Smooth muscle cell (in vitro differentiated cells): ENCODE data around the gene ORMDL3. TPM values are rescaled to one million over a fixed set of nuclear protein-coding genes. Genes with fewer than 3 reads are reported as not detected.
"Not testable (repeated sequence)": the region's sequence is repeated elsewhere in the genome, so short reads cannot be mapped to it uniquely, and the experiment has no call there.

Experiments used
- DNase-seq: peaks from one replicate; lab custom pipeline; 2025; ENCODE audit not compliant: unreplicated experiment; lab: John Stamatoyannopoulos, UW
- H2AFZ ChIP-seq: fragments of 200-600 bp; sonication (generic); 2 replicates; pipeline ENCODE4 v1.6.0; 2016; ENCODE audit warnings: antibody characterized with exemption, low read depth, mild to moderate bottlenecking
- H3F3A ChIP-seq: fragments of 200-600 bp; sonication (generic); 2 replicates; pipeline ENCODE4 v1.6.0; 2017; ENCODE audit warnings: antibody characterized with exemption, low read depth
- H3K27ac ChIP-seq: fragments of 200-600 bp; sonication (generic); 2 replicates; pipeline ENCODE4 v1.5.1; 2016; ENCODE audit warnings: low read depth, mild to moderate bottlenecking
- H3K27me3 ChIP-seq: fragments of 200-600 bp; sonication (generic); 2 replicates; pipeline ENCODE4 v1.6.1; 2016; ENCODE audit warnings: low read depth, mild to moderate bottlenecking
- H3K36me3 ChIP-seq: fragments of 200-600 bp; sonication (generic); 2 replicates; pipeline ENCODE4 v1.5.1; 2016; ENCODE audit warnings: low read depth
- H3K4me1 ChIP-seq: fragments of 200-600 bp; sonication (generic); 2 replicates; pipeline ENCODE4 v1.5.1; 2016; ENCODE audit warnings: low read depth
- H3K4me2 ChIP-seq: fragments of 200-600 bp; sonication (generic); 2 replicates; pipeline ENCODE4 v1.6.0; 2016; ENCODE audit warnings: mild to moderate bottlenecking
- H3K4me3 ChIP-seq: fragments of 200-600 bp; sonication (generic); 2 replicates; pipeline ENCODE4 v1.5.1; 2016; ENCODE audit warnings: mild to moderate bottlenecking
- H3K79me2 ChIP-seq: fragments of 200-600 bp; sonication (generic); 2 replicates; pipeline ENCODE4 v1.6.0; 2016; ENCODE audit warnings: low read depth, mild to moderate bottlenecking
- H3K9ac ChIP-seq: fragments of 200-600 bp; sonication (generic); 2 replicates; pipeline ENCODE4 v1.6.0; 2016; ENCODE audit warnings: low read depth
- H3K9me3 ChIP-seq: fragments of 200-600 bp; sonication (generic); replicated peaks from 2 replicates; pipeline ENCODE4 v1.5.1; 2016; ENCODE audit warnings: low read depth
- H4K20me1 ChIP-seq: fragments of 200-600 bp; sonication (generic); 2 replicates; pipeline ENCODE4 v1.6.0; 2016; ENCODE audit warnings: low read depth
- WGBS: methylation state at CpG from one replicate; pipeline ENCODE4 v1.1.7; 2016; ENCODE audit warnings: low lambda C conversion rate; 5-methylcytosine and 5-hydroxymethylcytosine counted together
- polyA plus RNA-seq: library from polyadenylated mRNA; unstranded; fragments of >200 nt; fragmentation: Nextera tagmentation; extraction: Ambion mirVana; gene quantifications from 2 replicates; pipeline ENCODE4 v1.2.1, GENCODE V29; 2016
- total RNA-seq: library from RNA; depleted of rRNA; stranded (reverse); fragments of >200 nt; gene quantifications from 2 replicates; pipeline ENCODE4 v1.2.3, GENCODE V29; 2014
- TF ChIP-seq, protein P1 (sequence below): fragments of 200-600 bp; sonication (generic); IDR thresholded peaks from 2 replicates; pipeline ENCODE4 v1.5.1; 2017; ENCODE audit warnings: borderline replicate concordance, mild to moderate bottlenecking, antibody characterized with exemption; ENCODE audit not compliant: insufficient read depth, poor library complexity, severe bottlenecking

ORMDL3 gene
- total and polyA plus RNA-seq, 2 experiments from 2014 or later, result 24.7 to 29.8 TPM

DNA sequence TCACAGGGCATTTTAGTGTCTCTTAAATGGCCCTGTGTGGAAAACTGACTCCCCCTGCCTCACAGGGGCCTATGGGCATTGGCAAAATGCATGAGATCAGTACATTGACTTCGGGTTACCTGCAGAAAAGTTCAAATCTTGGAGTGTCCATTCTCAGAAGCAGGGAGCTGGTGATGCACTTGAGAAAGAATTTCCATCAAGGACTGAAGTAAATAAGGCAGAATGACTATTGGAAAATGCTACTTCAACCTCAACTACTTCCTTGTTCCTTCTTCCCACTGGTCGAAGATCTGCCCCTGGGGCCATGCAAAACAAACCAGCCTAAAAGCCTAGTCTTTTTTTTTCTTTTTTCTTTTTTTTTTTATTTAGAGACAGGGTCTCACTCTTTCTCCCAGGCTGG lies 21.6 kb upstream of the ORMDL3 start:
- Histone ChIP-seq H3K9ac (no peak overlapping the region), H3K4me3 (no peak overlapping the region), H2AFZ (no peak overlapping the region), H3K27me3 (no peaks in the 10 kb centered on the region), H3F3A (no peaks in the 10 kb centered on the region), H3K4me1 (no peaks in the 10 kb centered on the region), H4K20me1 (no peaks in the 10 kb centered on the region), H3K4me2 (no peak overlapping the region), H3K27ac (no peak overlapping the region), H3K36me3 (no peaks in the 10 kb centered on the region), H3K79me2 (no peaks in the 10 kb centered on the region), H3K9me3 (no peaks in the 10 kb centered on the region)
- WGBS, result 88% methylated on average over 2 of the region's 2 CpGs
- no peak for DNase-seq
- TF ChIP-seq, protein P1, sequence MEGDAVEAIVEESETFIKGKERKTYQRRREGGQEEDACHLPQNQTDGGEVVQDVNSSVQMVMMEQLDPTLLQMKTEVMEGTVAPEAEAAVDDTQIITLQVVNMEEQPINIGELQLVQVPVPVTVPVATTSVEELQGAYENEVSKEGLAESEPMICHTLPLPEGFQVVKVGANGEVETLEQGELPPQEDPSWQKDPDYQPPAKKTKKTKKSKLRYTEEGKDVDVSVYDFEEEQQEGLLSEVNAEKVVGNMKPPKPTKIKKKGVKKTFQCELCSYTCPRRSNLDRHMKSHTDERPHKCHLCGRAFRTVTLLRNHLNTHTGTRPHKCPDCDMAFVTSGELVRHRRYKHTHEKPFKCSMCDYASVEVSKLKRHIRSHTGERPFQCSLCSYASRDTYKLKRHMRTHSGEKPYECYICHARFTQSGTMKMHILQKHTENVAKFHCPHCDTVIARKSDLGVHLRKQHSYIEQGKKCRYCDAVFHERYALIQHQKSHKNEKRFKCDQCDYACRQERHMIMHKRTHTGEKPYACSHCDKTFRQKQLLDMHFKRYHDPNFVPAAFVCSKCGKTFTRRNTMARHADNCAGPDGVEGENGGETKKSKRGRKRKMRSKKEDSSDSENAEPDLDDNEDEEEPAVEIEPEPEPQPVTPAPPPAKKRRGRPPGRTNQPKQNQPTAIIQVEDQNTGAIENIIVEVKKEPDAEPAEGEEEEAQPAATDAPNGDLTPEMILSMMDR, result no peak

DNA sequence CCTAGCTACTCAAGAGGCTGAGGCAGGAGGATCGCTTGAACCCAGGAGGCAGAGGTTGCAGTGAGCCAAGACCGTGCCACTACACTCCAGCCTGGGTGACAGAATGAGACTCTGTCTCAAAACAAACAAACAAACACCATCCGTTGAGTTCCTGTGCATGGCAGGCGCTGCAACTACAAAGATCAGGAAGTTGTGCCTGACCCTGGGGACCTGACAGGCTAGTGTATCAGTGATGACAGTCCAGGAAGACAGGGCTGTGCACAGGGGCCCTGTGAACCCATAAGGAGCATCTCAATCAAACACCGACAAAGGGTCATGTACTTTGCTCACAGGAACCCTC lies 21.1 kb upstream of the ORMDL3 start:
- not testable (repeated sequence) for H3K36me3 ChIP-seq, H3F3A ChIP-seq, H3K9me3 ChIP-seq, H3K79me2 ChIP-seq, H3K4me1 ChIP-seq, H3K27ac ChIP-seq, DNase-seq, H2AFZ ChIP-seq, H3K27me3 ChIP-seq, H3K9ac ChIP-seq, H4K20me1 ChIP-seq, H3K4me2 ChIP-seq, H3K4me3 ChIP-seq
- WGBS, result 88% methylated on average over 5 of the region's 5 CpGs

DNA sequence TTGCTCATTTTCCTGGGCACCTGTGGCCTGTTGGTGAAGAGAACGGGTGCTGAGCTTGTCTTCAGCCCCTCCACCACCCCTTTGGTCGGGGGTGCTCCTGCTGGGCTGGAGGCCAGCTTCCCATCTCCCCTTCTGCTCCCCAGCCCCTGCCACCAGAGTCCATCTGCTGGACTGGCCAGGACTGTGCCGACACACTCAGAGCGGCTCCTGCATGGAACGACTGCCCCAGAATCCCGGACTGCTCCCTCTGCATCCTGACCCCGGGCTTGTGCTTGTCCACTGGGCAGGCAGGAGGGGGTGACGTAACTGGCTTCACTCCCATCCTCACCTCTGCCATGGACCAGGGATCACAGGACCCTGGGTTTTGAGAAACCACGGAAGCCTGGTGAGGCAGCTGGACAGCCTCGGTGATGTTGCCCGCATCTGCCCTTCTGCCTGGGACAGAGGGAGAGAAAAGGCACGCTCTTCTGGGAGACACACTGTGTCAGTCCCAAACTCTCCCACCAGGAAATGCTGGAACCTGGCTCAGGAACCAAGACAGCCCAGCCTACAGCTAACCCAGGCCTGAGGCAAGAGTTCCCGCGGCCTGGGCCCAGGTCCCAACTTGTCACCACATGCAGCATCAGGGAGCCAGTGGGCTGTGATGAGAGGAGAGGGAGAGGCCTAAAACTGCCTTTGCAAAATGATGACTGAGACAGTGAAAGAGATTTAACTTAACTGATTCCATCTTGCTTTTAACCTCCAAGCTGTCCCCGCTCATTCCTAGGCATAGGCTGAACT lies 19.3 kb upstream of the ORMDL3 start:
- Histone ChIP-seq H3K4me1 (no peaks in the 10 kb centered on the region), H3K9me3 (no peaks in the 10 kb centered on the region), H3K36me3 (no peaks in the 10 kb centered on the region), H3F3A (no peaks in the 10 kb centered on the region), H3K4me2 (no peak overlapping the region), H3K27ac (no peak overlapping the region), H3K79me2 (no peaks in the 10 kb centered on the region), H3K9ac (no peak overlapping the region), H4K20me1 (no peaks in the 10 kb centered on the region), H3K27me3 (no peaks in the 10 kb centered on the region), H2AFZ (no peak overlapping the region), H3K4me3 (no peak overlapping the region)
- no peak for DNase-seq
- 85% methylated on average over 15 of the region's 15 CpGs for WGBS
- TF ChIP-seq, protein P1, result no peak

DNA sequence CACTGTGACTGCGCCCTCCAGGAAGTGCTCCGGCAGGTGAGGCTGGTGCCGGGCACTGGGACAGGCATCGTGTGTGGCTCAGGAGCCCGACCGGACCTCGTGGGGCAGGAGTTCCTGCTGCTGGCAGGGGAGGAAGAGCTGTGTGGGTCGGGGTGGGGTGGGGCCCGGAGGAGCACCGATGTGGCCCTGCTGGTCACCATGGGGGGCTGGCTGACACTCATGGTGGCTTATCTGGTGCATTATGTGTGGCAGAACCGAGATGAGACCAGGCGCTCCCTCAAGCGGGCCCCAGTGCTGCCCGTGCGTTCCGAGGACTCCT lies 17.0 kb upstream of the ORMDL3 start:
- Histone ChIP-seq H3K27ac (no peak overlapping the region), H3K4me3 (no peak overlapping the region), H2AFZ (no peak overlapping the region), H3K36me3 (no peaks in the 10 kb centered on the region), H3K27me3 (no peaks in the 10 kb centered on the region), H4K20me1 (no peaks in the 10 kb centered on the region), H3K9me3 (no peaks in the 10 kb centered on the region), H3K4me2 (no peak overlapping the region), H3K4me1 (peaks cover 6% of the 10 kb centered on the region), H3F3A (peaks cover under 1% of the 10 kb centered on the region), H3K79me2 (no peaks in the 10 kb centered on the region), H3K9ac (no peak overlapping the region)
- 86% methylated on average over 8 of the region's 16 CpGs for WGBS
- no peak for DNase-seq
- TF ChIP-seq, protein P1, result no peak
